Activated T-cell treated with anti-CD3 and anti-CD28 coated beads for 4 hours (primary cell): ENCODE measurements around the gene OGFOD3.
"Not testable (repeated sequence)": the region's sequence is repeated elsewhere in the genome, so short reads cannot be mapped to it uniquely, and the experiment has no call there.

Experiments used
- DNase-seq: peaks from one replicate; pipeline ENCODE4 v3.0.0-alpha.2; 2020

The OGFOD3 gene

GRCh38 chr17:82418001-82418986 lies at the start of gene OGFOD3, which contains the start of gene HEXD:
Gene OGFOD3 (minus strand): TSS chr17:82418586. CDS start chr17:82418485, 101 bp downstream.
Gene HEXD (plus strand): TSS chr17:82418347. CDS start chr17:82419800, 1,453 bp downstream.
- DNase-seq = peak; percentile 73

DNA sequence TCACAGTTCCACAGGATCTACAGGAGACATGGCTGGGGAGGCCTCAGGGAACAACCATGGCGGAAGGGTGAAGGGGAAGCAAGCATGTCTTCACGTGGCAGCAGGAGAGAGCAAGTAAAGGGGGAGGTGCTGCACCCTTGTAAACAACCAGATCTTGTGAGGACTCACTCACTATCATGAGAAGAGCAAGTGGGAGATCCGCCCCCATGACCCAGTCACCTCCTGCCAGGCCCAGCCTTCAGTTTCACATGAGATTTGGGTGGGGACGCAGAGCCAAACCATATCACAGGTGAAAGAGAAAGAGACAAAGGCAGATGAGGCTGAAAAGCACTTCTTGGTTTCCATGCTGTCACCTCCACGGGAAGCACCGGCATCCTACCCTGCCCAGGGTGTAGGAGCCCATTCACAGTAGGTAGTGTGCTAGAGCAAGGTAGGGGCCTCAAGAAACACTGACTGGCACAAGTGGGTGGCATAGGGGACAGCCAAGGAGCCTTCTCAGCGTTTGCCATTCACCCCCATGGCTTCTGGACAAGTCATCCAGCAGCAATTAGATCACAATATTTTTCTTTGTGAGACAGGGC lies 46.7 kb upstream of the OGFOD3 start:
- DNase-seq = no peak

- no peak for DNase-seq
Measured at GRCh38 chr17:82464567-82464929, 46.2 kb upstream of the OGFOD3 start.

GRCh38 chr17:82463925-82464566 lies 45.7 kb upstream of the OGFOD3 start:
- DNase-seq = no peak

DNA sequence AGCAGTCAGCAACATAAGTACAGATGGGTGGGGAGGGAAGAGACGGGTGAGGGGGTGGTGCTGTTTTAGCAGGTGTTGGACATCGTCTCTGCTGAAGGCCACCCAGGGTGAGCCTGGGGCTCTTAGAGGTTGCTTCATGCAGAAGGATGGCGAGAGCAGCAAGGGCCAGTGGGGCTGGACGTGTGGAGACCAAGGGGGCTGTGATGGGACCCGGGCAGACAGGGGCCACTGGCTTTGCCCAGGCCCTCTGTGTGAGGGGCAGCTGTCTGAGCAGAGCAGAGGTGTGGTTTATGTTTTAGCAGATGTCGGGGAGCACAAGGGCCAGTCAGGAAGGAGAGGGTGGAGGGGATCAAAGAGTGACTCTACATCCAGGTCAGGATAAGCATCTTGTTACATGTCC lies 45.0 kb upstream of the OGFOD3 start:
- DNase-seq = no peak

DNA sequence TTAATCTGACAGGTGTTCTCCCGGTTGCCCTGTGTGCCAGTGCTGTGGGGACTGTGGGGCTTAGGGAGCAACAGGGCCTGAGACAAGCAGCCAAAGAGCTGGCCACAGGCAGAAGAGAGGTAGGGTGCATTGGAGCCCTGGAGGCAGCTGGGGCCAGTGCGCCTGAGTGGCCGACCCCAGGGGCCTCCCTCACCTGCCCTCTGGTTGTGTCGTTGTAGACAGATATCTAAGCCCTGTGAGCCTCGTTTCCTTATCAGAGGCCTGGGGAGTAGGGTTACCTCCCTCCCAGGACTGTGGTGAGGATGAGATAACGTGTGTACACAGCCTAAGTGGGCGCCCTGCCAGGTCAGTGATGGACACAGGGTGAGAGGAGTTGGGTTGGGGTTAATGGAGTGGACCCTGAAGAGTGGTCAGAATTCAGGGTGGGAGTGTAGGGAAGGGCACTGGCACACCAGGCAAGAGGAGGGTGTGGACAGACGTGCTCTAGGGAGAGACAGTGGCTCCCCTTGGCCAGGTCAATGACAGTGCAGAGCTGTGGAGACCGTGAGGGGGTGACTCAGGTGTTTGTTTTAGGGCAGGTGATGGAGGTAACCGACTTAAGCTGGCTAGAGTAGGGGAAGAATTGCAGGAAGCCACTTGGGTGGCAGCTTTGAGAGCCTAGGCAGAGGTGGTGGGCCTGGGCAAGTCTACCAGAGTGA lies 43.6 kb upstream of the OGFOD3 start:
- DNase-seq = no peak

- DNase-seq = not testable (repeated sequence)
Measured at GRCh38 chr17:82459936-82460335, 41.5 kb upstream of the OGFOD3 start.

GRCh38 chr17:82458885-82459424 lies 40.6 kb upstream of the OGFOD3 start:
- no peak for DNase-seq

DNA sequence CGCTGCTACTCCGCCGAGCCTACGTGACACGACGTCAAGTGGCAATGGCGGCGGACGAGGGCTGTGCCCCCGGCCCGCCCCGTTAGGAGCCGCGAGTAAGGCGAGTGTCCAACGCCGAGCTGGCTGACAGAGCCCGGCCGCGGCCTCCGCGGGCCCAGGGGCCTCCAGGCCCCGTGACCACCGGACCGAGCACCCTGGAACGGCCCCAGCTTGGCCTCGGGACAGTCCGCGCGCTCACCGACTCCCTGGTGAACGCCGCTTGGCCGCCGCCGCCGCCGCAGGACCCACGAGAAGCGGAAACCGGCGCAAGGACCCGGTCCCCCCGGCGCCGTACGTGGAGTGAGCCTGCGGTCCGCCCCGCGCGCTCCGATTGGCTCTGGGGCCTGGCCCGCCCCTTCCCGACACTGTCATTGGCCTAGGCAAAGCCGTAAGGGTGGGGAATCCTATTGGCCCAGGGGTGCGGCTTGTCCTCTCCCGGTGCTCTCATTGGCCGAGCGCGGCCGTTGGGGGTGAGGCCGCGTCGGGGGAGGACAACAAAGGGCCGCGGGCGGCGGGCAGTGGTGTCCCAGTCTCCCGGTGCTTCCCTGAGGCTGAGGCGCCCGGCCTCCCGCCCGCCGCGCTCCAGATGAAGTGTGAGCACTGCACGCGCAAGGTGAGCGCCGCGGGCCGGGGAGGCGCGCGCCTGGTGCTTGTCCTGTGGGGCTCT lies 39.9 kb upstream of the OGFOD3 start, which contains the start of gene NARF:
Gene NARF, plus strand, starts transcription at position 563 of the 706 bp plus-strand sequence. Its CDS starts 63 bp downstream, at position 626.
- peak; percentile 89 for DNase-seq

DNA sequence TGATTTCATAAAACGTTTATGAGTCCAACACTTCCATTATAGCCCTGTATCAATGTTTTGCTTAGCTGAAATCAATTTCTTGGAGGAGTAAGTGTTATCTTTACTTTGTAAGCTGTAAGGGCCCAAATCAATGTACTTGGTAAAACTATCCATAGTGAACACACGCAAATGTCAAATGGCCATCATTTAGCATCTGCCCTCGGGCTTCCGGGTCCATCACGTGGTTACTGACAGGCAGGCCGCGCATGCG lies 39.5 kb upstream of the OGFOD3 start:
- no peak for DNase-seq

- no peak for DNase-seq
Measured at GRCh38 chr17:82457073-82457928, 38.9 kb upstream of the OGFOD3 start.

GRCh38 chr17:82453706-82454105 lies 35.3 kb upstream of the OGFOD3 start:
- not testable (repeated sequence) for DNase-seq

DNA sequence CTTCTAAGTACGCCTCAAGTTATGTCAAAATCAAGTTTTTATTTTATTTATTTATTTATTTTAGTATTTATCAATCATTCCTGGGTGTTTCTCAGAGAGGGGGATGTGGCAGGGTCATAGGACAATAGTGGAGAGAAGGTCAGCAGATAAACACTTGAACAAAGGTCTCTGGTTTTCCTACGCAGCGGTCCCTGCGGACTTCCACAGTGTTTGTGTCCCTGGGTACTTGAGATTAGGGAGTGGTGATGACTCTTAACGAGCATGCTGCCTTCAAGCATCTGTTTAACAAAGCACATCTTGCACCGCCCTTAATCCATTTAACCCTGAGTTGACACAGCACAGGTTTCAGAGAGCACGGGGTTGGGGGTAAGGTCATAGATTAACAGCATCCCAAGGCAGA lies 34.8 kb upstream of the OGFOD3 start:
- not testable (repeated sequence) for DNase-seq

GRCh38 chr17:82452162-82452561 lies 33.8 kb upstream of the OGFOD3 start:
- no peak for DNase-seq

GRCh38 chr17:82450357-82451106 lies 32.1 kb upstream of the OGFOD3 start, which contains the start of gene CYBC1:
Gene CYBC1 (minus strand): TSS chr17:82450752. CDS start chr17:82449254, 1,498 bp downstream.
- DNase-seq = peak; percentile 93

- peak; percentile 24 for DNase-seq
Measured at GRCh38 chr17:82449883-82450356, 31.5 kb upstream of the OGFOD3 start.

GRCh38 chr17:82449131-82449882 lies 30.9 kb upstream of the OGFOD3 start:
- peak; percentile 53 for DNase-seq

GRCh38 chr17:82447876-82448275 lies 29.5 kb upstream of the OGFOD3 start:
- no peak for DNase-seq

GRCh38 chr17:82446649-82447048 lies 28.3 kb upstream of the OGFOD3 start:
- no peak for DNase-seq
